ENCODE measurements around the gene C1QTNF8.

C1QTNF8 gene, protein sequence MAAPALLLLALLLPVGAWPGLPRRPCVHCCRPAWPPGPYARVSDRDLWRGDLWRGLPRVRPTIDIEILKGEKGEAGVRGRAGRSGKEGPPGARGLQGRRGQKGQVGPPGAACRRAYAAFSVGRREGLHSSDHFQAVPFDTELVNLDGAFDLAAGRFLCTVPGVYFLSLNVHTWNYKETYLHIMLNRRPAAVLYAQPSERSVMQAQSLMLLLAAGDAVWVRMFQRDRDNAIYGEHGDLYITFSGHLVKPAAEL

DNA sequence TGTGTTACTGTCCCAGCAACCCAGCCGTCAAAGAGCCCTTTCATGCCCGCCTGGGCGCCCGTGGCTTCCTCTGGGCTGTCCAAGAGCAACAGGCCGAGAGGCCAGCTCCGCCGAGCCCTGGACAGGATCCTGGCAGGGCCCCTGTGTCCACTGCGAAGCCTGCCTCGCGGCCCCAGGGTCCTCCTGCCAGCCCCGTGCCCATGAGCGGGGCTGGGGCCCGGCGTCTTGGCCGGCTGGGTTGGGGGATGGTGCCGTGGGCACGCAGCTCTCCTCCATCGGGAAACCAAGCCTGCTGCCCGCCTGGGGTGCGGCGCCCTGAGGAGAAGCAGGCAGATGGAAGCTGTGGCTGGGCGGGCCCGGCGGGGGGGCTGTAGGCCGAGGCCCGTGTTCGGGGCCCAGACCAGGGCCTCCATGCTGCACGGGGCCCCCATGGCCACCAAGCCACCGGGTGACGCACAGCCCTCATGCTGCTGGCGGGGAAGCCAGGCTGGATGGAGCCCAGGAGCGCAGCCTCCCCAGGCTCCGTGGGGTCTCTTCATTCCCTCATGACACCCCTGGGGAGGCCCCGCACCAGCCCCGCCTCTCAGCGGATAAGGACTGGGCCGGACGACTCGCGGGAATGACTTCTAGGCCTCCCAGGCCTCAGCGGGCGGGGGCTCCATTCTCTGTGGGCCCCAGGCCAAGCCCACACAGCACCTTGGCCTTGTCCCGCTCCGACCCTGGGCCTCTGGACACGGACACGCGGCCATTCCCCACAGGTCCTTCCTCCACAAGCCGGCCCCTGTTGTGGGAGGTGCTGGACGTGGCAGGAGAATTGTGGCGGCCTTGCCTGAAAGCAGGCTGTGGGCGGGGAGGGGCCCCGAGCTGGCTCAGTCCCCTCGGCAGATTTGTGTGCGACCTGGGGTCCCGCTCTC is at the start of gene C1QTNF8:
TSS of gene C1QTNF8 (minus strand) at position 76 of the 914 bp plus-strand sequence. CDS start 1,322 bp downstream, outside the sequence.
- DNase-seq (ENCODE audit: low read depth) = no peak

DNA sequence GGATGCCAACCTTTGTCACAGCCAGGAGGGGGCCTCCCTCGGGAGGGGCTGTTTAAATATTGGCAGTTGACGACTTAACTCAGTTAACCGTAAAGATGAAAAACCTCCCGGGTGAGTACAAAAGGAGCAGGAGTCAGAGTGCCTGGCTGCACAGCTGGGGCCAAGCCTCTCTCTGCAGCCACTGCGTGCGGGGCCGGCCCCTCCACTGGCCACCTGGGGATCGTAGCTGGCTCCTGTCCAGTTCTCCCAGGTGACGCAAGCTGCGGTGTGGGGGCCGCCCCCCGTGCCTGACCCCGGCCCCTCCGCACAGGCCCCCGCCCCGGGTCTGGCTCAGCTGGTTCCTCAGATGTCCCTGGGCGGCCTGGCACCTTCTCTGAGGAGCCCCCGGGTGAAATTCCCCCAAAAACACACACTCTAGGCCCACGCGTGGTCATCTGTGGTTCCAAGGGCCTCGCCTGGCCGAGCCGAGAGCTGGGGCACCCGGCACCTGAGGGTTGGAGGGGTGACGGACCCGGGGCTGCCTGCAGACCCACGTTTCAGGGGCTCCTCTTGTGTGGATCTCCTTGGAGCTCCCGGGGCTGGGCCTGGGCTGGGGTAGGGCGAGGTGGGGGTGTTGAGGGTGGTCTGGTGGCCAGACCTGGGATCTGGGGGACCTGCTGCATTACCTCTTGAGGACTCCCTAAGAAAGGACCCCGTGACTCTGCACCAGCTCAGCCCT is 49.5 kb upstream of the C1QTNF8 start:
- no peak for DNase-seq (ENCODE audit: low read depth)

DNA sequence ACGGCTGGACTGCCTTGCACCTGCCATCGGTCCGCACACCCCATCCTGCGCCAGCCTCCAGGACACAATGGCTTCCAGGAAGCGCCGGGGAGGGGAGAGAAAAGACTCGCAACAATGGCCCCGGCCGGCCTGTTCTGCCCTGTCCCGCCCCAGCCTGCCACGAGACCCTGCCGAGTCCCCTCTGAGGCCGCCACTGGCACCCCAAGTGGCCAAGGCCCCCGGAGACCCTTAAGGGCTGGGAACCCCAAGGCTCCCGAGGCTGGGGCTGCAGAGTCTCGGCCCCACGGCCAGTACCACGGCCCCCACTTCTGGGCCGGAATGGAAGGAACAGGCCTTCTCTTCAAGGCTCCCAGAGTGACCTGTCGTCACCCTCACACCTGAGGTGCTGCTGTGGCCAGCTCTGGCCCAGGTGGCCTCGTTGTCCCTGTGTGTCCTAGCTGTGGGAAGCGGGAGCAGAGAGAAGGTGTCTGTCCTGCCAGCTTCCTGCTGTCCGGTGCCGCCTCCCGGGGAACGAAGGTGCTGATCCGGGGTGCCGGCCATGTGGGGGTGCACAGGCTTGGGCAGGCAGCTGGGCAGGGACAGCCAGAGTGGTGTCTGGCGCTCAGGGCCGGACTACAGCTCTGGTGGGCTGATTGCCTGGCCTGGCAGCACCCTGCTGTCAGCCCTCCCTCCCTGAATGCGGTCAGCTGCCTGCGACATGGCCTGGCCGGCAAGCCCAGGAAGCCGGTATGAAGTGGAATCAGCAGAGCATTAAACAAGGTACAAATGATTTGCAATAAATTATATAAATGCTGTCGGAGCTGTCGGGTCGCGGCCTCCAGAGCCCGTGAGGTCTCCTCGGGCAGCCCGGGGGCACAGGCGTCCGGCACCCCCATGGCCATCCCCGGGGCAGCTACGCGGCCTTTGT is 48.7 kb upstream of the C1QTNF8 start:
- no peak for DNase-seq (ENCODE audit: low read depth)

DNA sequence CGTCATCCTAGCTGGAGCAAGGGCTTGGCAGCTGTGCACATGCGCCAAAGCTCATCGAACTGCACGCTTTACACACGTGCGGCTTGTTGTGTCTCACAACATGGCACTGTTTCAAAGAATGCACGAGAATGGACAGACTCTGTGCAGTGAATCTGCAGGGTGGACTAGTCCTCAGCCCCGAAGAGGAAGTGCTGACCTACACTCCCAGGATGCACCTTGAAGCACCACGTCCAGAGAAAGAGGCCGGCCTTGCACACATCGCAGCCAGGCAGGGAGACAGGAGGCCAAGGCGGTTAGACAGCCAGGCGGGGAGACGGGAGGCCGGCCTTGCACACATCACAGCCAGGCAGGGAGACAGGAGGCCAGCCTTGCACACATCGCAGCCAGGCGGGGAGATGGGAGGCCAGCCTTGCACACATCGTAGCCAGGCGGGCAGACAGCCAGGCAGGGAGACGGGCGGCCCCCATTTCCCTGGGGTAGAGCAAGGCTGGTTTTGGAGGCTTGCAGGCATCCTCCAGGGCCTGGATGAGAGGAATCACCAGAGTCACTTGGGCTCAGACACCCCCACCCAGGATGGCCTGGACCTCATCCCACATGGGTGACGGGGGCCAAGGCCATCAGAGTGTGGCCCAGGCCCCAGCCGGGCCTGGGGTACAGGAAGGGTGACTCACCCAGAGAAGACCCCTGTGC is 47.9 kb upstream of the C1QTNF8 start:
- DNase-seq (ENCODE audit: low read depth) = no peak

DNA sequence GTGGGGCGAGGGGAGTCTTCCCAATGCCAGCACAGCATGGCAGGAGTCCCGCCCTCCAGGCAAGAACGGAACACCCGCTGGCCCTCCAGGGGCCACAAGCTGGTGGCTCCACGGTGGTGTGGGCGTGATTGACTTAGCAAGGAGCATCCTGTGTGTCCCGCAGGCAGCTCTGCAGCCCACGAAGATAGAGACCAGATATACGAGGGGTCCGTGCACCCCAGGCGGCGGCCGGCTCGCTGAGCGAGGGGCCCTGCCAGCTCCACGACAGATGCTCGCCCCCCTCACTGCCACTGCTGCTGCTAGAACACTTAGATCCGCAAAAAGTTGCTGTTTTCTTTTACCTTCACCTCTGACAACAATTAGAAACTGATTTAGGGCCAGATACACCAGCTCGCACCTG is 46.9 kb upstream of the C1QTNF8 start:
- DNase-seq (ENCODE audit: low read depth) = no peak

DNA sequence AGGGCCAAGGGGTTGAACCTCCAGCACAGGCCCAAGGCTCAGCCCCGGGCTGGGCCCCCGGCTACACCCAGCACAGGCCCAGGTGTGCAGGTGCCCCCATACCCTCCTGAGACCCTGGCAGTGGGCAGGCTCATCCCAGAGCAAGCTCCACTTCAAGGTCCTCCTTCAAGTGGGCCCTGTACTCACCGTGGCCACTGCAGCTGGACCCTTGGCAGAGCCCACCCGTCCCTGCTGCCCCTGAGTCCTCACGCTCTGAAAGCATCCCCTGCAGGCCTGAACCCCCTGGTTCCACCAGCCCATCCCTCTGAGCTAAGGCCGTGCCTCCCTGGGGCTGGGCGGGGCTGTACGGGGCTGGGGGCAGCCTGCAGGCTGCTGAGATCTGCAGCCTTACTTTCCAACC is 45.7 kb upstream of the C1QTNF8 start:
- DNase-seq (ENCODE audit: low read depth) = no peak

DNA sequence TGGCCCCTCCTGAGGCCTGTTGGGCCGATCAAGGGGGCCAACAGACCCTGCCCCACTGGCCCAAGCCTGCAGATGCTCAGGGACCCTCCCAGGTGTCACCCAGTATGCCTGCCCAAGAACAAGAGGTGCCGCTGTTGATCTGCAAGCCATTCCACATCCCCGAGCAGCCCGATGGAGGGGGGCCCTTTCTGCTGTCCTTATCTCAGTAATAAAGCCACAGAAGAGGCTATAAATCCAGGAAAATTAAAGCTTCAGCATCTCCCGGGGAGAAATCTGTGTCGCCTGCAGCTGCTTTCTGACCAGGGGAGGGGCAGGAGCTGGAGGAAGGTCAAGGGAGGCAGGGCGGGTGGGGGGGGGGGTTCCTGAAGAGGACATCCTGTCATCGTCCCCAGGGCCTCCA is 45.1 kb upstream of the C1QTNF8 start:
- DNase-seq (ENCODE audit: low read depth) = no peak

DNA sequence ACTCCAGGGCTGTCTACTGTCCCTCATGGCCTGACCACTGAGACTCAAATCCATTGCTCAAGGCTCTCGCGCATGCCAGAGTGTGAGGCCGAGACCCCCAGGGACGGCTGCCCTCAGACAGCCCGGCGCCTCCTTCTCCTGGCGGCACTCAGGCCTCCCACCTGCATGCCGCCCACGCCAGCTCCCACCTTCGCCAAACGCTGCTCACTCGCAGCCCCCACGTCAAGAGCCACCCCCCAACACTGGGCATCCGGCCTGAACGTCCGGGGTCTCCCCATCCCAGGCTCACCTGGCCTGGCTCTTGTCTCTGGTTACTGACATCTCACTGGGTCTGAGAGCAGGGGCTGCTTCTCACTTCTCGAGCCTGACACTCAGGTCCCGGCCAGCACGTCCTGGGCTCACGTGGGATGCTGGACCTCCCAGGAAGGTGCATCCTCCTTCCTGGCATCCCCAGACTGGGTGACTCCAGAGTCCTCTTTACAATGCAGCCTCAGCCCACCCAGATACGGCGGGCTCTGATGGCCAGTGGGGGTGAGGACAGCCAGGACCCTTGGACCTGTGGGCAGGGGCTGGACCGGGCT is 44.6 kb upstream of the C1QTNF8 start:
- no peak for DNase-seq (ENCODE audit: low read depth)

DNA sequence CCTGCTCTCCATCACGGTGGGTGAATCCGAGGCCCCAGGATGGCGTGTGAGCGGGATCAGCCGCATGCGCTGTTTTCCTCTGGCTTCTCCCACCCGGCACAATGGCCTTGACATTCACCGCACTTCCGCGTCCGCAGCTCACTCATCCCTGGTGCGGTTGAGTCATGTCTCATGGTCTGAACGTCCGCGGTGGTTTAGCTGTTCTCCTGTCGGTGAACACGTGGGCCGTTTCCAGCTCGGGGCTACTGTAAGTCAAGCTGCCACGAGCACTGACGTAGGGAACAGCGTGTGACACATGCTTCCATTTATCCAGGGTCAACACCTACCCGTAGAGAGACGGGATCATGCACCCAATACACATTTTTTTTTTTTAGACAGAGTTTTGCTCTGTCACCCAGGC is 41.6 kb upstream of the C1QTNF8 start:
- DNase-seq (ENCODE audit: low read depth) = no peak

DNA sequence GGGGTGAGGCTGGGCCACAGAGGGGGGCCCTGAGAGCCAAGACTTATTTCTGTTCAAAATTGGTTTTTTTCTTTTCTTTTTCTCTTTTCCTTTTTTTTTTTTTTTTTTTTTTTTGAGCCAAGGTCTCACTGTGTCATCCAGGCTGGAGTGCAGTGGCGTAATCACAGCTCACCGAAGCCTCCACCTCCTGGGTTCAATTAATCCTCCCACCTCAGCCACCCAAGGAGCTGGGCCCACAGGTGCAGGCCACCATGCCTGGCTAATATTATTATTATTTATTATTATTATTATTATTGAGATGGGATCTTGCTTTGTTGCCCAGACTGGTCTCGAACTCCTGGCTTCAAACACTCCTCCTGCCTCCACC is 39.4 kb upstream of the C1QTNF8 start:
- no peak for DNase-seq (ENCODE audit: low read depth)

DNA sequence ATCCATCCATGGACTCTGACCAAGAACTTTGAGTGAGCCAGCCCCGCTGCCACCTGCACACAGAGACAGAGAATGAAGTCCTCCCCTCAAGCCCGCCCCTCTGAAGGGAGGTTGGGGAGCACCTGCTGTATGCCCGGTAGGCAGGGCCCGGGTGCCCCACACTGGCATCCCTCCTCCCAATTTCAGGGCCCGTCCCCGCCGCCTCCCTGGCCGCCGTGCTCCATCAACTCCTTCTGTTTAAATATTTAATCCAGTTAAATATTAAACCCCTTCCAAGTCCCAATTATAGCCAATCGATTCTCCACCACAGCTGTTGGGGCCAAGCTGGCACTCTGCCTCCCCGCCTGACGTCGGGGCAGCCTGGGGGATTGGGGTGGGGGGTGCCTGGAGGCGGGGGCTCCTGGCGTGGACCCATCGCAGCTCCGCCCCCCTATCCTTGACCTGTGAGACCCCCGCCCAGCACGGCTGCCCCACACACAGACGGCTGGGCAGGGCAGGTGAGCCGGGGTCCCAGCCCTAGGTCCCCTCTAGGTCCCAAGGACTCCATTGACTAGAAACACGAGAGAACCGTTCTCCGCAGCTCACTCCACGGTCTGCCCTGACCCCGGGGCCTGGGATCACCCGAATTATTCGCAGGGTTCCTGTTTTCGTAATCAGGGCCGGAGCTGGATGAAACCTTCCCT is 38.9 kb upstream of the C1QTNF8 start:
- DNase-seq (ENCODE audit: low read depth) = no peak

DNA sequence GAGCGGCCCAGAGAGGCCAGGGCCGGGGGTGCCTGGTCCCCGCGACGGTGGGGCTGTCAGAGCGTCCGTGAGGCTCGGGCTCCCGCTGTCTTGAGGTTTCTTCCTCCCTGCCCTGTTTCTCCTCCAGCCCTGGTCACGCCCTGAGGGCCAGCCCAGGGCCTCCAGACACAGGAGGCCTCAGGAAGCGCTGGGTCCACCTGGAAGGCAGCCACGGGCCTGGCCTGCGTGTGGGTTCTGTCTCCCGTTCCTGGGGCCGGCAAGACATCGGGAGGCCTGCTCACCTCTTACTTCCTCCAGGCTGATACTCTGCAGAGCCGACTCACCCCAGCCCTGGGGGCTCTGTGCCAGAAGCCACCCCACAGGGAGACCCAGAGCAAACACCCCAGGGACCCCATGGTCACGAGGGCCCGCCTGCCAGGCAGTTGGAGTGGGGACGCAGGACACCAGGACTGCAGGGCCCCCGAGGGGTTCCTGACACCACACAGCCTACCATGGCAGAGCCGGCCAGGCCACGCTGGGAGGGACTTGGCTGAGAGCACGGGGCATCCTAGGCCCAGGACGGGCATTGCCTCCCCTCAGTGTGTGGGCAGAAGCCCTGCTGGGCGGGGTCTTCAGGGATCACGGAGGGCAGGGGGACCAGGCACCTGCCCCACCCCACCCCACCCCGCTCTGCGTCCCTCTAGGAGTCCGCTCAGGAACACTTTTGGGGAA is 37.9 kb upstream of the C1QTNF8 start:
- no peak for DNase-seq (ENCODE audit: low read depth)

DNA sequence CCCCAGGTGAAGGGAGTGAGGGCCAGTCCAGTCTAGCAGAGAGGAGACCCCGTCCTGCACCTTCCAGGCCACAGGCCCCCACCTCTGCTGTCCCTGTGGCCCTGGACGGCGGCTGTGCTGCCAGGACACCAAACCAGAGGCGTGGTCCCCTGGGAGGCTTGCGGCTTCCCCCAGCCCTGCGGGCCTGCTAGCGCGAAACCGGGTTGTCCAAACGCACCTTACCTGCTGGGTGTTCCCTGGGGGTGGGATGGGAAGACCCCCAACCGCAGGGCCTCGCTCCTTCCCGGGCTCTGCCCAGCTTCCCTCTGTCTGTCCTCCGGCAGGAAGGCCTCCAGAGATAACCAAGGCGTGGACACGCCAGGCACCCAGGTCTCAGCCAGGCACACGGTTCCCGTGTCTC is 37.2 kb upstream of the C1QTNF8 start:
- DNase-seq (ENCODE audit: low read depth) = no peak

DNA sequence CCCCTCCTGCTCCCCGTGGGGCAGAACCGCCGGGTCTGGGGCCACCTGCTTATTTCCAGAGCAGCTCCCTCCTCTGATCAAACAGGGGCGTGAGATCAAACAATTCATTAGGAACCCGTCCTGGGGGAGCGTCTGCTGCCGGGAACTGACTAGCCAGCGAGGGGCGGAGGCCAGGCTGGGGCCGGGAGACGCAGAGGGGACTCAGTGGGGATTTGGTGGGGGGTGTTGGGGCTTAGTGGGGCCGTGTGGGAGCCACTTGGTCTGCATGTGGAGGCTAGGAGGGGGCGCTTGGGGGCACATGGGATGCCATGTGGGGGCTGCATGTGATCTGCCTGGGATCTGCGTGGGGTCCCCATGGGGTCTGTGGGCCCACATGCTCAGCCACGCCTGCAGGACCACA is 36.4 kb upstream of the C1QTNF8 start:
- no peak for DNase-seq (ENCODE audit: low read depth)

DNA sequence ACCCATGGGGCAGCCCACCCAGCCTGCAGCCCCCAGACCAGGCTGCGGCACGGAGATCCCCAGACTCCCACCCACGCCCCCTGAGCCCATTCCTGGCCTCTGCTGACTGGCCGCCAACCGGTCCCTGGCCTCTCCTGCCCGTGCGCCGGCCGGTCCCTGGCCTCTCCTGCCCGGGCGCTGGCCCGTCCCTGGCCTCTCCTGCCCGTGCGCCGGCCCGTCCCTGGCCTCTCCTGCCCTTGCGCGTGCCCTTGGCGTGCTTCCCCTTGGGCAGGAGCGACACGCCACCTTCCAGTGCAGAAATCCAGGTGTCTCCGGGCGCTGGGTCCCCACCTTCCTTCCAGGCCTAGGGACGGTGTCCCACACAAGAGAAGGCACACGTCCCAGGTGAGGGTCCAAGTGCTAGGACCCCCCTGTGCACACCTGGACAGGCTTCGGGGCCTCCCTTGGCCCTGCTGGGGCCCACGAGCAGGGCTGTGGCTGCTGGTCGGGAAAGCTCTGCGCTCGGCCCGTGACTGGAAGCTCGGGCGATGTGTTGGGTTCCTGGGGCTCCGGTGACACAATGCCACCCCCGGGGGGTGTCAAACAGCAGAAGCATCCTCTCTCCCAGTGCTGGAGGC is 35.4 kb upstream of the C1QTNF8 start:
- no peak for DNase-seq (ENCODE audit: low read depth)

DNA sequence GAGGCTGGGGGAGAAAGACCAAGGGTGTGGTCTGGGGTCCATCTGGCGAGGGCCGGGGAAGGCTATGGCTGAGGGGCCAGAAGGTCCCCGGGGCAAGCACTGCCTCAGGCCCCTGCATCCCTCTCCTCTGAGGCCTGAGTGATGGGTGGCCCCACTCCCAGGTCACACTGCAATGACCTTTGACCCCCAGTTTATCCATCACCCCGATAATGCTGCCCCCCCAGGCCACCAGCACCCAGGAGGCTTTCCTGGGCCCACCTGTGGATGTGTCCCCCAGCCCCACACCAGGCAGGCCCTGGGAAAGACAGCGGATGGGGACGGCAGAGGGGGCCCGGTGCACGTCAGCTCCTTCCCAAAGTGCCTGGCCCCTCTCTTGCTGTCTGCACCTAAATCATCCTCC is 34.3 kb upstream of the C1QTNF8 start:
- DNase-seq (ENCODE audit: low read depth) = no peak

DNA sequence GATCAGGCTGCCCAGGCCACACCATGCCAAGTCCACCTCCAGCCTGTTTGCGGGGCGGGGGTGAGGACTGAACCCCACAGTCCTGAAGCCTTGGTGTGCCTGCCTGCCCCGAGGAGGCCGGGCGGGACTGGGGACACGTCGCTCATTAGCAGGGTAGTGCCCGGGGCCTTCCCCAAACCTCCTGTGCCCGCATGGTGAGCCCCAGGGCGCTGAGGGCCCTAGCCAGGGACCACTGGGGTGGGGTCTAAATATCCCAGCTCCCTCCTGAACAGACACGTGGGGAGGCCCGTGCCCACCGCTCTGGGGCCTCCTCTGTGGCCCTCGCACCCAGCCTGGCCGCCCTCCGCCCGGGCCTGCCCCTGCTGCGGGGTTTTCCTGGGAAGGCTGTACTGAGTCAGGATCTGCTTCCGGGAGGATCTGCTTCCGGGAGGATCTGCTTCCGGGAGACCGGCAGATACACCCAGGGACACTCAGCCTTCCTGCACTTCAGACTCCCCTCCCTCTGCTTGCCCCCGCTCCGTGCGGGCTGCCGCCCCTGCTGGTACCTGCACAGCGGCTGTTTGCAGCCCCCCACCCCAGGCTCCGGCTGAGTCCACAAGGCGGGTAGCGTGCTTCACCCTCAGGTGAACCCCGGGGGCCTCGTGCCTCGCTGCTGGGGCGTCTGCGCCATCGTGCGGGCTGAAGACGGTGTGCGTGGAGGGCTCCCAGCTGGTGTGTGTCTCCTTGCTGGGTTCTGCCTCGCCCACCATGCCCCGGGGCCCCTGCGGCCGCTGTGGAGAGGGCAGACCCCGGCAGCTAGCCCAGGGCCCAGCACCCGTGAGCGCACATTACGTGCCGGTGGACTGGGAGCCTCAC is 33.3 kb upstream of the C1QTNF8 start:
- DNase-seq (ENCODE audit: low read depth) = no peak
